Raji (cell line): ENCODE data around the gene AQP5.

Experiments
- POLR2A ChIP-seq: IDR thresholded peaks from 2 replicates; pipeline ENCODE4 v1.6.1; 2011; ENCODE audit warnings: low read depth, low read length, control low read depth; ENCODE audit not compliant: insufficient read depth

AQP5 gene

GRCh38 chr12:49974677-49975317, 13.1 kb downstream of the AQP5 start:
- no peak for TF ChIP-seq POLR2A

- TF ChIP-seq POLR2A, result no peak
Observed at GRCh38 chr12:49975318-49975761, 13.7 kb downstream of the AQP5 start.

- TF ChIP-seq POLR2A, result no peak
Observed at GRCh38 chr12:49976557-49976956, 14.9 kb downstream of the AQP5 start.

GRCh38 chr12:49978125-49978524, 16.5 kb downstream of the AQP5 start:
- no peak for TF ChIP-seq POLR2A

GRCh38 chr12:49979016-49979586, 17.4 kb downstream of the AQP5 start:
- no peak for TF ChIP-seq POLR2A

- TF ChIP-seq POLR2A, result no peak
Observed at GRCh38 chr12:49979791-49980190, 18.1 kb downstream of the AQP5 start.

GRCh38 chr12:49980501-49981349, 19.1 kb downstream of the AQP5 start:
- no peak for TF ChIP-seq POLR2A

- no peak for TF ChIP-seq POLR2A
Observed at GRCh38 chr12:49982246-49983087, 20.8 kb downstream of the AQP5 start.

- TF ChIP-seq POLR2A, result no peak
Observed at GRCh38 chr12:49983892-49984291, 22.2 kb downstream of the AQP5 start.

GRCh38 chr12:49984476-49985359, 23.0 kb downstream of the AQP5 start:
- TF ChIP-seq POLR2A, result no peak

- TF ChIP-seq POLR2A, result no peak
Observed at GRCh38 chr12:49985981-49986380, 24.3 kb downstream of the AQP5 start.

- no peak for TF ChIP-seq POLR2A
Observed at GRCh38 chr12:49987625-49988303, 26.1 kb downstream of the AQP5 start.

- TF ChIP-seq POLR2A, result no peak
Observed at GRCh38 chr12:49990273-49990672, 28.6 kb downstream of the AQP5 start.

GRCh38 chr12:49998453-49998852, 36.8 kb downstream of the AQP5 start:
- no peak for TF ChIP-seq POLR2A
